AG10803 (cell line): ENCODE measurements around the gene ARID3A.
A peak's percentile ranks its signal among the peaks of the same experiment; 100 is the strongest.

Experiments
- DNase-seq: peaks from one replicate; pipeline ENCODE4 v3.0.0; 2010; ENCODE audit warnings: low read depth
- H3K4me3 ChIP-seq: 2 replicates; pipeline ENCODE4 v1.5.1; 2011; ENCODE audit warnings: mild to moderate bottlenecking, low read length, control low read depth
- CTCF ChIP-seq: conservative IDR thresholded peaks from 2 replicates; pipeline ENCODE4 v1.5.1; 2011; ENCODE audit warnings: mild to moderate bottlenecking, low read length, control low read depth, inconsistent platforms

The ARID3A gene

GRCh38 chr19:964116-964520 is 38.3 kb downstream of the ARID3A start:
- no peak for TF ChIP-seq CTCF
- H3K4me3 ChIP-seq: no peak overlapping the region
- no peak for DNase-seq

GRCh38 chr19:964761-965694 is 39.2 kb downstream of the ARID3A start:
- no peak overlapping the region for H3K4me3 ChIP-seq
- no peak for TF ChIP-seq CTCF
- peak; percentile 22 for DNase-seq

- no peak for DNase-seq
- no peak overlapping the region for H3K4me3 ChIP-seq
- TF ChIP-seq CTCF: no peak
Observed at GRCh38 chr19:966485-967088, 40.8 kb downstream of the ARID3A start.

- DNase-seq: no peak
- peak; percentile 52 for TF ChIP-seq CTCF
- no peak overlapping the region for H3K4me3 ChIP-seq
Observed at GRCh38 chr19:970695-971094, 44.9 kb downstream of the ARID3A start.

- DNase-seq: no peak
- TF ChIP-seq CTCF: no peak
- H3K4me3 ChIP-seq: no peak overlapping the region
Observed at GRCh38 chr19:971795-972194, 46.0 kb downstream of the ARID3A start.

GRCh38 chr19:972281-972680 is 46.4 kb downstream of the ARID3A start:
- no peak for TF ChIP-seq CTCF
- DNase-seq: no peak
- no peak overlapping the region for H3K4me3 ChIP-seq
